OCI-M1 (cell line): ENCODE data around the gene CFAP99.

Source experiments
- DNase-seq: peaks from one replicate; lab custom pipeline; 2025; lab: John Stamatoyannopoulos, UW

CFAP99 gene

DNA sequence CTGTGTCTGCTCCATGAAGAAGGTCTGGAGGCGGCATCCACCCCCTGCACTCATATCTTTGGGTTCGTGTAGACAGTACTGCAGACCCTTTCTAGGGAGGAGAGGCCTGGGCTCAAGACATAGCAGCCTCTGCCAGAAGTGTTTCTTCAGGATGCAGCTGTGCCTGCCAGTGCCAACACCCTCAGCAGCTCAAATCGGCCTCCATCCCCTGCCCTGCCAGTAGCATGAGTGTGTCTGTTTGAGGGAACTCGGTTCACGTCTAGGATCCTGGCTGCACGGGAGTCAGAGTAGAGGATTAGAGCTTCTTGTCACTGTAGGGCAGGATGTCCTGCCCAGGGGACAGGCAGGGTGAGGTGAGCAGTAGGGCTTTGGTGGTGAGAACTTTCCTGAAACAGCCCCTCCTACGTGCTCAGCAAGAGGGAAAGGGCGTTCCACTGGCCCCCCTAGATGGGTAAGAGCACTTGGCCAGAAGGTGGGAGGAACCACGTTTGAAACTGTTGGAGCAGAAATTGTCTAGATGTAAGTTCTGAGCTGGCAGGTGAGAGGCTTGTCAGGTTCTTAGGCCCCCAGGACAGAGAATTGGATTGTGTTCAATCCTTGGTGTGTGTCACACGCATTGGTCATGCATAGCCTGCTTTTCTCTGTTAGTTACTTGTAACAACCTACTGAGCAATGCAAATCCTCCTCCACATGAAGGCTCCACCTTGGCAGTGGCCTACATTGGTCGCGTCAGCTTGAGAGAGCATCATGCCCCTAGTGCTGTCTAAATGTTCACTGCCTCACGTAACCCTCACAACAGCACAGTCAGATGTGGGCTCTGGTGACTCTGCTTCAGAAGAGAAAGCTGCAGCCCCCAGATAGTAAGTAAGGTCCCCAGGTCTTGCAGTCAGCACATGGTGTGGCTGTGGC is 91.8 kb downstream of the CFAP99 start:
- DNase-seq: no peak

DNA sequence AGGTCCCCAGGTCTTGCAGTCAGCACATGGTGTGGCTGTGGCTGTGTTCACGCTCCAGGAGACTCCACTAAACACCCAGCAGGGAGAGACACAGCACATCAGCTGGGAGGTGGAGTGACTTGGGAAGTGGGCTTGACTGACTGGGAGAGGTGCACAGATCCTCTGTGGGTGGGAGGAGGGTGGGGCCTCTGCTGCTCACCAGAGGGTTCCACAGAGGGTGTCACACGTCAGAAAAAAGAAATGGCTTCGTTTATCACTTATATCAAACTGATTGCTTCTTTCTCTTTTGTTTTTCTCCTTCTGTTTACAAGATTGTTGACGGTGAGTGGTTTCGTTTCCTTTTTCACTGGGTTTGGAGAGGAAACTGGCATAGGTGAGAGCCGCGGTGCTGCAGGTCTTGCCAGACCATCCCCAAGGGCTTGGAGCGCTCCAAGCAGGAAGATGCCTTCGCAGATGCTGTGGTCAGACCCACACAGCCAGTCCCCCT is 92.9 kb downstream of the CFAP99 start:
- no peak for DNase-seq
